Hepatocyte (in vitro differentiated cells): Measurements from ENCODE around the gene SLC29A4.

Experiments used
- CTCF ChIP-seq: fragments of 200-600 bp; sonication (generic); IDR thresholded peaks from 2 replicates; pipeline ENCODE4 v1.5.1; 2016; ENCODE audit warnings: antibody characterized with exemption, mild to moderate bottlenecking; ENCODE audit not compliant: poor library complexity
- EZH2 ChIP-seq: fragments of 200-600 bp; sonication (generic); IDR thresholded peaks from 2 replicates; pipeline ENCODE4 v1.6.1; 2016; ENCODE audit warnings: antibody characterized with exemption, mild to moderate bottlenecking, borderline replicate concordance
- EZH2phosphoT487 ChIP-seq: fragments of 200-600 bp; sonication (generic); IDR thresholded peaks from one replicate; pipeline ENCODE4 v1.6.1; 2018; ENCODE audit warnings: antibody characterized with exemption, mild to moderate bottlenecking, low read depth, moderate library complexity; ENCODE audit not compliant: unreplicated experiment, severe bottlenecking

- no peak for TF ChIP-seq CTCF
- TF ChIP-seq EZH2phosphoT487, result no peak
- TF ChIP-seq EZH2, result no peak
Measured at GRCh38 chr7:5300366-5300765, 17.6 kb downstream of the SLC29A4 start.
